KMS-11 (cell line): ENCODE data around the gene TMEM94.
"Not testable (repeated sequence)": the region's sequence is repeated elsewhere in the genome, so short reads cannot be mapped to it uniquely, and the experiment has no call there.

Experiments used
- H2AFZ ChIP-seq: fragments of 200-600 bp; sonication (generic); 2 replicates; pipeline ENCODE4 v1.6.1; 2016; ENCODE audit warnings: antibody characterized with exemption, mixed run types, low read depth
- H3K27ac ChIP-seq: fragments of 200-600 bp; sonication (generic); 2 replicates; pipeline ENCODE4 v1.6.1; 2016; ENCODE audit warnings: mild to moderate bottlenecking, mixed run types
- H3K27me3 ChIP-seq: fragments of 200-600 bp; sonication (generic); 2 replicates; pipeline ENCODE4 v1.6.1; 2017; ENCODE audit warnings: mild to moderate bottlenecking, low read depth, mixed run types, moderate library complexity; ENCODE audit not compliant: insufficient read depth
- H3K36me3 ChIP-seq: fragments of 200-600 bp; sonication (generic); 2 replicates; pipeline ENCODE4 v1.6.1; 2017; ENCODE audit warnings: mild to moderate bottlenecking, mixed run types; ENCODE audit not compliant: insufficient read depth
- H3K4me1 ChIP-seq: fragments of 200-600 bp; sonication (generic); 2 replicates; pipeline ENCODE4 v1.6.1; 2016; ENCODE audit warnings: mild to moderate bottlenecking, low read depth, mixed run types; ENCODE audit not compliant: poor library complexity, severe bottlenecking
- H3K4me2 ChIP-seq: fragments of 200-600 bp; sonication (generic); 2 replicates; pipeline ENCODE4 v1.7.0; 2016; ENCODE audit warnings: mild to moderate bottlenecking, mixed run types
- H3K4me3 ChIP-seq: fragments of 200-600 bp; sonication (generic); IDR thresholded peaks from 2 replicates; pipeline ENCODE4 v1.6.1; 2017; ENCODE audit warnings: low read depth, low read length, mixed read lengths; ENCODE audit not compliant: insufficient read depth
- H3K79me2 ChIP-seq: fragments of 200-600 bp; sonication (generic); 2 replicates; pipeline ENCODE4 v1.6.1; 2016; ENCODE audit warnings: low read depth, mixed run types; ENCODE audit not compliant: insufficient read depth
- H3K9ac ChIP-seq: fragments of 200-600 bp; sonication (generic); 2 replicates; pipeline ENCODE4 v1.6.1; 2016; ENCODE audit warnings: mild to moderate bottlenecking, mixed run types
- H4K20me1 ChIP-seq: fragments of 200-600 bp; sonication (generic); 2 replicates; pipeline ENCODE4 v1.6.1; 2016; ENCODE audit warnings: mild to moderate bottlenecking, mixed run types; ENCODE audit not compliant: insufficient read depth
- CTCF ChIP-seq: fragments of 200-600 bp; sonication (generic); conservative IDR thresholded peaks from 2 replicates; pipeline ENCODE4 v1.6.1; 2017; ENCODE audit warnings: low read depth, mild to moderate bottlenecking, antibody characterized with exemption, low read length, moderate library complexity, mixed read lengths

The TMEM94 gene

DNA sequence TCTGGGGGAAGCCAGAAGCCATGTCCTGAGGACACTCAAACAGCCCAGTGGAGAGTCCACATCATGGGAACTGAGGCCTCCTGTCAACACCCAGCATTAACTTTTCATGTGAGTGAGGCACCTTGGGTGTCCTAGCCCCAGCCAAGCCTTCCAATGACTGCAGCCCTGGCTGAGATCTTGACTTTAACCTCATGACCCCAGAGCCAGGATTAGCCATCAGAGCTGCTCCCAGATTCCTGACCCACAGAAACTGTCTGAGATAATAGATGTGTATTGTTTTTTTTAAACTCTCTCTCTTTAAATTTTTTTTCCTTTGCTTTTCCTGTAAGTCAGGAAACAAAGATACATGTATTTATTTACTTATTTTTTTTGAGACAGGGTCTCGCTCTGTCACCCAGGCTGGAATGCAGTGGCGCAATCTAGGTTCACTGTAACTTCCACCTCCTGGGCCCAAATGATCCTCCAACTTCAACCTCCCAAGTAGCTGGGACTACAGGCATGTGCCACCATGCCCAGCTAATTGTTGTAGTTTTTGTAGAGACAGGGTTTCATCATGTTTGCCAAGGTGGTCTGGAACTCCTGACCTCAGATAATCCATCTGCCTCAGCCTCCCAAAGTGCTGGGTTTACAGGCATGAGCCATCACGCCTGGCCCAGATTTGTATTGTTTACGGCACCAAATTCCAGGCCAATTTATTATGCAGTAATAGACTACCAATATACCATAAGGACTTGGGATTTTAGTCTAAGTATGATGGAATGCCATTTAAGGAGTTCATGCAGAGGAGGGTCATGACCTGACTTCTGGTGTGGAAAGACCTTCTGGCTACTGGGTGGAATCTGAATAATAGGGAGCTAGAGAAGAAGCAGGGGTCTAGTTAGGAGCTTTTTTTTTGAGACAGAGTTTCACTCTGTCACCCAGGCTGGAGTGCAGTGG lies 14.0 kb upstream of the TMEM94 start:
- Histone ChIP-seq H3K4me1 (no peaks in the 10 kb centered on the region), H3K79me2 (no peaks in the 10 kb centered on the region), H3K4me3 (no peak overlapping the region), H3K36me3 (no peaks in the 10 kb centered on the region), H2AFZ (no peak overlapping the region), H3K27me3 (no peaks in the 10 kb centered on the region), H4K20me1 (no peaks in the 10 kb centered on the region), H3K4me2 (no peak overlapping the region), H3K9ac (no peak overlapping the region), H3K27ac (no peak overlapping the region)
- TF ChIP-seq CTCF: no peak

GRCh38 chr17:75445296-75445695 lies 11.1 kb upstream of the TMEM94 start:
- Histone ChIP-seq H3K27ac (no peak overlapping the region), H2AFZ (no peak overlapping the region), H3K36me3 (no peaks in the 10 kb centered on the region), H3K4me2 (no peak overlapping the region), H3K4me1 (no peaks in the 10 kb centered on the region), H3K79me2 (no peaks in the 10 kb centered on the region), H3K4me3 (no peak overlapping the region), H4K20me1 (no peaks in the 10 kb centered on the region), H3K9ac (no peak overlapping the region), H3K27me3 (no peaks in the 10 kb centered on the region)
- TF ChIP-seq CTCF: no peak

DNA sequence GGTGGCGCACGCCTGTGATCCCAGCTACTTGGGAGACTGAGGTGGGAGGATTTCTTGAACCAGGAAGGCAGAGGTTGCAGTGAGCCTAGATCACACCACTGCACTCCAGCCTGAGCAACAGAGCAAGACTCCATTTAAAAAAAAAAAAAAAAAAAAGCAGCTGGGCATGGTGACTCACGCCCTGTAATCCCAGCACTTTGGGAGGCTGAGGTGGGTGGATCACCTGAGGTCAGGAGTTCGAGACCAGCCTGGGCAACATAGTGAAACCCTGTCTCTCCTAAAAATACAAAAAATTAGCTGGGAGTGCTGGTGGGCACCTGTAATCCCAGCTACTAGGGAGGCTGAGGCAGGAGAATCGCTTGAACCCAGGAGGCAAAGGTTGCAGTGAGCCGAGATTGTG lies 10.5 kb upstream of the TMEM94 start:
- not testable (repeated sequence) for H3K27me3 ChIP-seq, H3K36me3 ChIP-seq, H3K4me3 ChIP-seq, H3K4me2 ChIP-seq, H3K27ac ChIP-seq, H2AFZ ChIP-seq, H3K4me1 ChIP-seq, H3K79me2 ChIP-seq, H3K9ac ChIP-seq, H4K20me1 ChIP-seq

DNA sequence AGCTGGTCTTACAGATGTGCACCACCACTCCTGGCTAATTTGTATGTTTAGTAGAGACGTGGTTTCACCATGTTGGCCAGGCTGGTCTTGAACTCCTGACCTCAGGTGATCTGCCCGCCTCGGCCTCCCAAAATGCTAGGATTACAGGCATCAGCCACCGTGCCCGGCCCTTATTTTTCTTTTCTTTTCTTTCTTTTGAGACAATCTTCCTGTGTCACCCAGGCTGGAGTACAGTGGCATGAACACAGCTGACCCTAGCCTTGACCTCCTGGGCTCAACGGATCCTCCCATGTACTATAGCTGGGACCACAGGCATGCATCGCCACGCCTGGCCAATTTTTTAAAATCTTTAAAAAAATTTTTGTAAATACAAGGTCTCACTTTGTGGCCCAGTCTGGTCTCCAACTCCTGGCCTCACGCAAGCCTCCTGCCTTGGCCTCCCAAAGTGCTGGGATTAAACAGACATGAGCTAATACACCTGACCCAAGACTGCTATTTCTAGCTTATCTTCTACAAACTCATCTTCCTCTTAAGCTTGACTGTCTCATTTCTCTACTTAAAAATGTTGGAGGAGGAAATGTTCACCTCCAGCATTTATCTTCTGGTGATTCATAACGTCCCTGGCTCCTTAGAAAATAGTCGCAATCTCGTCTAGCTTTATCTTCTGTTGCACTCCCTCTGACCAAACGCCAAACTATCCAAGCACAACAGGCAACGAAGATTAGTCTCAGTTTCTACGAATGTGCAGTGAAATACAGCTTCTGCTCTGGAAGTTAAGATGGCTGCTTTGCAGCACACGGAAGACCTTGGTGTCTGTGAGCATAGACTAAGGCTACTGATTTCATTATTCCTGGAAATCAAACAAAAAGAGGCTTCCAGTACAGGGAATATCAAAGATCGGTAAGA lies 8.2 kb upstream of the TMEM94 start:
- Histone ChIP-seq H3K27me3 (no peaks in the 10 kb centered on the region), H3K4me2 (no peak overlapping the region), H4K20me1 (no peaks in the 10 kb centered on the region), H3K9ac (no peak overlapping the region), H3K27ac (no peak overlapping the region), H2AFZ (no peak overlapping the region), H3K79me2 (no peaks in the 10 kb centered on the region), H3K4me1 (no peaks in the 10 kb centered on the region), H3K4me3 (no peak overlapping the region), H3K36me3 (no peaks in the 10 kb centered on the region)
- no peak for TF ChIP-seq CTCF
